GM18507 (cell line): ENCODE data around the gene OGFR.

Experiments
- DNase-seq: peaks from one replicate; pipeline ENCODE4 v3.0.0; 2011; ENCODE audit warnings: low read depth; ENCODE audit not compliant: insufficient read length; ENCODE audit errors: extremely low spot score
- FAIRE-seq: peaks from 2 replicates; lab custom pipeline; 2011; peaks lifted over from hg19 to GRCh38; lab: Jason Lieb, UNC

The OGFR gene

DNA sequence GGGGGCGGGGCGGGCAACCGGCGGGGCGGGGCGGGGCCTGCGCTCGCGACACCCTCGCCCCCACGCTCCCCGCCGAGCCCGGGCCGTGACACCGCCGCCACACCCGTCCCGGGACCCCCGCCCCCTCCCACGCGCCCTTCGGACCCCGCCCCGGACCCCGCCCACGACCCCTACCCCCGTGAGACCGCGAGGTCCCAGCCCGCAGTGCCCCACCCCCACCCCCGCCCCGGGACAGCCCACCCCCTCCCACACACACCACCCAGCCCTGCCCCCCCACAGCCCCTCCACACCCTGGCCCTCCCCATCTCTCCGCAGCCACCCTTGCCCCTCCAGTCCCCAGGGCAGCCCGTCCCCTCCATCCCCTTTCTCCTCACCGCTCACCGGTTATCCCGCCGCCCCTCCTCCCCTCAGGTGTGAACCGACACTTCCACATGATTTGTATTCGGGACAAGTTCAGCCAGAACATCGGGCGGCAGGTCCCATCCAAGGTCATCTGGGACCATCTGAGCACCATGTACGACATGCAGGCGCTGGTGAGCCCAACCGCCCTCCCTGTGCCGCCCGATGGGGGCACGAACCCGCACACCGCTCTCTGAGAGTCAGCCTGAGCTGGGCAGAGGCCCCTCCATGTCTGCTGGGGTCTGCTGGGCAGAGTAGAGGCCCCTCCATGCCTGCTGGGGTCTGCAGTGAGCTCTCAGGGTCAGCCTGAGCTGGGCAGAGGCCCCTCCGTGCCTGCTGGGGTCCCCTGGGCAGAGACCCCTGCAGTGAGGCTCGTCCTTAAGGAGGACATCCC is 7.7 kb upstream of the OGFR start:
- FAIRE-seq (no peak), DNase-seq (no peak)

DNA sequence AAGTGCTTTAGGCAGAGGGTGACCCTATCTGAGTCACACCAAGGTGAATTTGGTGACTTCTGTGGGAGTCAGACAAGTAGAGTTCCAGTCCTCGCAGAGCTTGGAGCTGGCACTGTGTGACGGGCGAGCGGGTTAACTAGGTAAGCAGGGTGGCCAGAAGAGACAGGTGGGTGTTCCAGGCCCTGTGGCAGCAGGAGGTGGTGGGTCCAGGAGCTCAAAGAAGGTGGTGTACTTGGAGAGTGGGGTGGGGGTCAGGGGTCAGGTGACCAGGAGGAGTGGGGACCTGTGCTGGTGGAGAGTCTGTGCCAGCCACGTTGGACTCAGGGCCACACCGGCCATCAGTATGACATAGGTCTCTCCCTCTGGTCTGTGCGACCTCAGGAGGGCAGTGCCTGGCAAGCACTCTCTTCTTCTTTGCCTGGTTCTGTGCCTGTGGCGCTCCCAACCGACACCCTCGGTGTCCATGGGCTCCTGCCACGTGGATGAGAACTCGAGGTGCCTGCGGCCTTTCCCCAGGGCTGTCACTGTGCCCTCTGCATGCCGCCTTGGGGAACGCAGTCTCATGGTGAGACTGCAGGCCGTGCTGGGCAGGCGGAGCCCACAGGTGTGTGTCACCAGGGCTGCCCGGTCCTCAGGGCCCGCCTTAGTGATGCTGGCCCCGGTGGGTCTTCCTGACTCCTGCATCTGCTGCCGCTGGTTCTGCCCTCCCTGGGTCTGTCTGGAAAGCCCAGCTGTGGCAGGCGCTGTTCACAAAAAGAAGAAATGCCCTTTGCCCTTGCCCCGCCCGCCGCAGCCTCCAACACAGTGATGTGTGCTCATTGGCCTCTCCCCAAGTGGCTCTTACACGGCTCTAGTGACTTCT is 6.7 kb upstream of the OGFR start:
- no peak for DNase-seq
- FAIRE-seq = no peak

DNA sequence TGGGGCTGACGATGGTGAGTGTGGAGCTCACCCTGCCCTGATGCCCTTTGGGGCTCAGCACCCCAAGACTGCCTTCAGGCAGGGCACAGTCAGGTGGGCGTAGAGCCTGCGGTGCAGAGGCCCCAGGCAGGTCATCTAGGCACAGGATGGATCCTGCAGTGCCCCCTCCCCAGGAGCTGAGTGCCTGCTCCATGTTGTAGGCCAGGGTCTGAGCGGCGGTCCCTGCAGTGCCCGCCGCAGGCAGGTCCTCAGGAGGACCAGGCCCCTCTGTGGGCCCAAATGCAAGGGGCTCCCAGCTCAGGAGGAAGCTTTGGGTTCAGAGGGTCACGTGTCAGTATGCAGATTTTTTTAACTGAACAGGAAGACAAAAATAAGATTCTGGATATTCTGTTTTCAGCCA is 5.6 kb upstream of the OGFR start:
- DNase-seq (no peak), FAIRE-seq (no peak)

- DNase-seq (no peak), FAIRE-seq (no peak)
These were observed 5.2 kb upstream of the OGFR start for GRCh38 chr20:62799459-62799858.

DNA sequence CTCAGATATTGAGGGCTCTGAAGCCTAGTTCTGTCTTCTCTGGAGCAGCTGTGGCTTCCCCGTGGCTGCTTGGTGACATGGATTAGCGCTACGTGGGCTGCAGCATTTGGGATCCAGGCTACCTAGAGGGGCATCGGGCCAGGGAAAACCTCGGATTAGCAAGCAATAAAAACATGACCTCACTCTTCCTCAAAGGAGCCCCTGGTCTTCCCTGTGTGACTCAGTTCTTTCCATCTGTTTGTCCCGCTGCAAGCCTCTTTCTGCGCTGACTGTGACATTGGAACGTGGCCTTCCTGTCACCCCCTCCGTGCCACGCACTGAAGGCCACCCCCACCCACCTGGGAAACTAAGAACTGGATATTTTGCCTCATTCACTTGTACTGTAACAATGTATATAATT is 4.8 kb upstream of the OGFR start:
- no peak for DNase-seq
- FAIRE-seq = no peak

- FAIRE-seq (no peak), DNase-seq (no peak)
These were observed 4.0 kb upstream of the OGFR start for GRCh38 chr20:62800314-62801259.

- DNase-seq (no peak), FAIRE-seq (no peak)
These were observed 3.2 kb upstream of the OGFR start for GRCh38 chr20:62801284-62802010.

GRCh38 chr20:62802026-62802712 is 2.5 kb upstream of the OGFR start:
- DNase-seq (no peak), FAIRE-seq (no peak)

DNA sequence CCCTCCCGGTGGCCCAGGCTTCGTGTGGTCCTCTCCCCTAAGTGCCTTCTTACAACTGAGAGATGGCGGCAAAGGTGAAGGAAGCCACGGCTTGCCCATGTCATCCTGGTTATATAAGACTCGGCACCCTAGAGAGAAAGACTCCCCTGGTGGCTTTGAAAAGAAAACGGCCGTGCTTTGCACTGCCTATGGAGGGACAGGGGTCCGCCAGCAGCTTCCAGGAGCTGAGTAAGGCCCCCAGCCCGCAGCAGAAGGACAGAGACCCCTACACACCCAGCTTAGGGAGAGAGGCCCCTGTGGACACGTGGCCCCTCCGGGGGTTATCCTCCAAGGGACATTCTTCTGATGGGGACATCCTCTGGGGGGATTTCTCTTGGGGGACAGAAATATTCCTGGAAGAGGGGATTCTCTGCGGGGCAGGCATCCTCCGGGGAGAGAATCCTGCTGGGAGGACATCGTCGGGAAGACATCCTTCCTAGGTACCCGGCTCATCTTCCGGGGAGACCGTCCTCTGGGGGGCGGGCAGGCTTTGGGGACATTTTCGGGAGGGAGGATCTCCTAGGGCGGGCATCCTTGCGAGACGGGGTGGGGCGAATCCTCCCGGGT is 511 bp upstream of the OGFR start:
- DNase-seq = no peak
- no peak for FAIRE-seq

- FAIRE-seq = no peak
- DNase-seq = no peak
These were observed 598 bp downstream of the OGFR start for GRCh38 chr20:62805155-62805710.

DNA sequence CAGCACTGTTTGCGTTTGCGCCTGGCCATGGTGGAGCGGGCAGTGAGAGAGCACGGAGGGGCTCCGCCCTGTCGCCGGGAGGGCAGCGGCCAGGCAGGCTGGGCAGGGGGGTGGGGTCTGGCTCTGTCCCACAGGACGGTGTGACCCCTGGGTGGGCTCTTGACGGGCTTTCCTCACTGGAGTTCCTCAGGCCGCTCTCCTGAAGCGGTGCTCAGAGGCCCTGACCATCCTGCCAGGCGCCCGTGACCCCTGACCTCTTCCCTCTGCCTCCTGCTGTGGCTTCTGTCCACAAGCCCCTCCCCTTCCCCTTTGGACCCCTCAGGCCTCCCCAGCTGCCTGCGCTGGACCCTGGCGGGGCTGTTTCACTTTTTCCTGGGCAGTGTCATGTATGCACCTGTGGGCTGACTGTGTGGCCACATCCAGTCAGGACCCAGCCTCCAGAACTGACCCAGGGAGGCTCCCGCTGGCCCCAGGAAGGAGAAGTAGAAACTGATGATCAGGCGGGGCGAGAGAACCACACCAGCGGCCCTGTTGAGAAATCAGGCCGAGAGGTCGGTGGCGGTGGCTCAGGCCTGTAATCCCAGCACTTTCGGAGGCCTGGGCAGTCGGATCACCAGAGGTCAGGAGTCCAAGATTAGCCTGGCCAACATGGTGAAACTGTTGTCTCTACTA is 1.2 kb downstream of the OGFR start:
- DNase-seq = no peak
- no peak for FAIRE-seq

DNA sequence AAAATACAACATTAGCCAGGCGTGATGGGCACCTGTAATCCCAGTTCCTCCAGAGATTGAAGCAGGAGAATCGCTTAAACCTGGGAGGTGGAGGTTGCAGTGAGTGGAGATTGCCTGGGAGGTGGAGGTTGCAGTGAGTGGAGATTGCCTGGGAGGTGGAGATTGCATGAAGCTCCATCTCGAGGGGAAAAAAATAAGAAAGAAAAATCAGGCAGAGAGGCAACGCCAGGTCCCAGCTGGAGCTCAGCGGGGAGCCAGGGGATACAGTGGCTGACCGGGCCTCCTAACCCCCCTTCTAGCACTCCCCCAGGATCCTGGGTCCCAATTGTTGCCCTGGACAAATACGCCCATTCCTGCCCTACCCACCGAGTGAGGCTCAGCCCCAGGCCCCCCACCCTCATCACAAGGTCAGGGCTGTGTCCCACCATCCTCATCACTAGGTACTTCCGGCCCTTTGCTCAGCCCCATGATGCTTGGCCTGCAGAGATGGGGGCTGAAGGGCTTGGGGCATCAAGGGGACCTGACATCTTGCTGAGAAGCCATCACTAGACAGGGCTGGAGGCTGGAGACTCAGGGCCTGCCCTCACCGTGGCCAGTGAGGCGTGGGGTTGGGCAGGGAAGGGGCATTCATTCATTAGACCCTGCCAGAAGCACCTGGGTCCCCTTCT is 1.9 kb downstream of the OGFR start:
- no peak for DNase-seq
- FAIRE-seq = no peak

DNA sequence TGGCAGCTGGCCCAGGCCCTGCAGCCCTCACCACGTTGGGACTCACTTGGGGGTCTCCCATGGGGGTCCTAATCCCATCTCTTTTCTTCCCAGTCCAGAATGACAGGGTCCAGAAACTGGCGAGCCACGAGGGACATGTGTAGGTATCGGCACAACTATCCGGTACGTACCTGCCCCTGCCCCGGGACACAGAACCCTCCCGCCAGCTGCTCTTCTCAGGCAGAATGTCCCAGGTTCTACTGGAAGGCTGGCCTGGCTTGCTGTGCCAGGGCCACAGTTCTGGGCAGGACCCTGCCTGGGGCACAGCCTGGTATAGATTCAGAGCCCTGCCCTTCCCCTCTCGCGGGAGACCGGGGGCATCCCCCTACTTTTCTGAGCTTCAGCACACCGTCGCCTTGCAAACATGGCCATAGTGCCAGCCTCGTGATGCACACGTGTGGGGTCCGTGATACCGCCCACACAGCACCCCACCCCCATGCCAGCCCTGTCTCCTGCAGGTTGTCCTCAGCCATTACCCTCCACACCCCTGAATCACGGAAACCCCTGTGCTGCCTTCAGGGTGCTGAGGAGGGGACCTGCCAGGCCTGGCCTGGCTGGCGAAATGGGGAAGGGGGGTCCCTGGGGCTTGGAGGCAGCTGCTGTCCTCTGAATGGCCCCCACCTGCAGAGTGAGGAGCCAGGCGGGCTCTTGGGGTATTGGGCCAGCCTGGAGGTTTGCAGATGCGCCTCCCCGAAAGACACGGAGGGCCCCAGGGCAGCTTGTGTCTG is 3.0 kb downstream of the OGFR start:
- FAIRE-seq = no peak
- no peak for DNase-seq

GRCh38 chr20:62808211-62808865 is 3.7 kb downstream of the OGFR start:
- FAIRE-seq (peak; percentile 62), DNase-seq (peak; percentile 63)

GRCh38 chr20:62809530-62810428 is 5.1 kb downstream of the OGFR start:
- no peak for FAIRE-seq
- DNase-seq = no peak
